ENCODE data around the gene LRRC32. TPM values are rescaled to one million over a fixed set of nuclear protein-coding genes. Genes with fewer than 3 reads are reported as not detected.
"Not testable (repeated sequence)": the region's sequence is repeated elsewhere in the genome, so short reads cannot be mapped to it uniquely, and the experiment has no call there.

LRRC32 gene
- total and polyA plus RNA-seq, 8 donors = 14.0 to 270 (median 23.9) TPM

DNA sequence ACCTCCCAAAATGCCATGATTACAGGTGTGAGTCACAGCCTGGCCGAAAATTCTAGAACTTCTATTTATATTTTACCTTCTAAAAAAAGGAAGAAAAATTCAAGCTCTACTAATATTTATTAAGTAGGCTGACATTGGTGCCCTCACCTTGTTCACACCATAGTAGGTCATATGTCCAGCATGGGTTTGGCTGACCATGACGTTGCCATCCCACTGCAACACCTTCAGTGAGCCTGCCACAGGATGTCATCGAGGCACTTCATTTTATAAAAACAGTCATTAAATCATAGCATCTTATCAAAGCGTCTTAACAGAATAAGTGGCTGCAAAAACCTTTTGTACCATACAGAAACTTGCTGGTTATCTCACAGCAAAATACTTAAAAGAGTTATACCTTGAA lies 58.3 kb downstream of the LRRC32 start:
- no peaks in the 10 kb centered on the region for H3K9me3 ChIP-seq
- H3K4me1 ChIP-seq = peaks cover 0 to 32% (median 15%) of the 10 kb centered on the region in 4 donors
- H3K27me3 ChIP-seq = no peaks in the 10 kb centered on the region
- DNase-seq = peak in 1 of 2 donors; percentile 2
- TF ChIP-seq POLR2A (IDR thresholded peaks at IDR 0.05) = no peak
- TF ChIP-seq CTCF (IDR thresholded peaks at IDR 0.05) = no peak
- TF ChIP-seq POLR2AphosphoS5 (IDR thresholded peaks at IDR 0.05) = no peak
- no peak for TF ChIP-seq EP300 (IDR thresholded peaks at IDR 0.05)
- WGBS, 5 donors = 70 to 88% (median 82%) methylated on average over 4 of the region's 4 CpGs
- H3K27ac ChIP-seq = no peak overlapping the region
- no peak overlapping the region for H3K4me3 ChIP-seq
- H3K36me3 ChIP-seq = no peaks in the 10 kb centered on the region
- intact Hi-C loops (cut with DNase I; ENCODE audit: low total_unique reads) = no loop called here

DNA sequence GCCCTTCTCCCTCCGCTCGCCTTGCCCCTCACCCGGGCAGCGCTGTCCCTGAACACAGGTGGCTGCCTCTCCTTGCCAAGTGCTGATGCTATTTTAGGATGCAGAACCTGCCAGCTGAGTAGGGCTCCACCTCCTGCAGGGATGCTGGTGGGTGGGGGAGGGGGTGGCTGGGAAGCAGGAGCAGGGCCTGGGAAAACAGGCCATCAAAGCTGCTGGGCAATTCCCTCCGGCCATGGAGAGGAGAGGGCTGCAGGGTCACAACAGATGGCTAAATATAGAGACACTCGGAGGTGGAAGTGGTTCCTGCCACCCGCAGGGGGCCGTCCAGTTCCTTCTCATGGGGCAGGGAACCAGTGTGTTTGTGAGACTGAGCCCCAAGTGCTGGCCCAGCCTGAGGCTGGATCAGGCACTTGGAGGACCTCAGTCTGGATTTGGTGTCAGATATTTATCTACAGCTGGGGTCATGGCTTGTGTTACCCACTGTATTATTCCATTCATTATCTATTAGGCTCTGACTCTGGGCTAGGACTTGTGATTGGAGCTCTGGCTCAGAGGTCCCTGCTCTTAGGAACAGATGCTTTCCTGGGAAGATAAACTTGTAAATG lies 59.6 kb downstream of the LRRC32 start:
- peaks cover 0 to 27% (median 10%) of the 10 kb centered on the region in 4 donors for H3K4me1 ChIP-seq
- H3K36me3 ChIP-seq = no peaks in the 10 kb centered on the region
- TF ChIP-seq EP300 (IDR thresholded peaks at IDR 0.05) = no peak
- TF ChIP-seq POLR2A (IDR thresholded peaks at IDR 0.05) = no peak
- no peak for TF ChIP-seq POLR2AphosphoS5 (IDR thresholded peaks at IDR 0.05)
- no peaks in the 10 kb centered on the region for H3K27me3 ChIP-seq
- H3K4me3 ChIP-seq = no peak overlapping the region
- no peak overlapping the region for H3K27ac ChIP-seq
- H3K9me3 ChIP-seq = no peaks in the 10 kb centered on the region
- DNase-seq = peak in 1 of 2 donors; percentile 48
- 39 to 71% (median 58%) methylated on average over 7 to 8 of the region's 8 CpGs for WGBS, 5 donors
- intact Hi-C loops (cut with DNase I; ENCODE audit: low total_unique reads) = no loop called here

DNA sequence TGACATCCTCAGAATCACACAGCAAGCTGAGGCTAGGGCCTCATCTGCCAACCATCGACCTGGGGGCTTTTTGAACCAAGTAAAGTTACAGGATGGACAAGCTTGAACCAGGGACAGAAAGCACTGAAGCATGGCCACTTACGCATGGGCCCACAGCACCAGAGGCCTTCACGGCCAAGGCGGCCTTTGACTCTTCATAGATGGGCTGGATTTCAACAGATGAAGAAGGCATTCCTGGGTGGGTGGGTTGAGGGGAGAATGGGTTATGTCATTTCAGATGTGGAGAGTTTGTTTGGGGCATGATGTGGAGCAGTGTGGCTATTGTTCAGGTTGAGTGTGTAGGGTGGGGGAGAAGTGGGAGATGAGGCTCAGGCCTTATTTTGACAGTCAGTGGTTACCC lies 60.2 kb downstream of the LRRC32 start:
- H3K4me3 ChIP-seq = no peak overlapping the region
- peaks cover 0 to 23% (median 8%) of the 10 kb centered on the region in 4 donors for H3K4me1 ChIP-seq
- no peak for TF ChIP-seq CTCF (IDR thresholded peaks at IDR 0.05)
- no peaks in the 10 kb centered on the region for H3K9me3 ChIP-seq
- WGBS, 5 donors = 89 to 95% (median 92%) methylated on average over 4 of the region's 4 CpGs
- no peaks in the 10 kb centered on the region for H3K36me3 ChIP-seq
- intact Hi-C loops (cut with DNase I; ENCODE audit: low total_unique reads) = no loop called here
- H3K27me3 ChIP-seq = no peaks in the 10 kb centered on the region
- H3K27ac ChIP-seq = no peak overlapping the region
- no peak for DNase-seq

DNA sequence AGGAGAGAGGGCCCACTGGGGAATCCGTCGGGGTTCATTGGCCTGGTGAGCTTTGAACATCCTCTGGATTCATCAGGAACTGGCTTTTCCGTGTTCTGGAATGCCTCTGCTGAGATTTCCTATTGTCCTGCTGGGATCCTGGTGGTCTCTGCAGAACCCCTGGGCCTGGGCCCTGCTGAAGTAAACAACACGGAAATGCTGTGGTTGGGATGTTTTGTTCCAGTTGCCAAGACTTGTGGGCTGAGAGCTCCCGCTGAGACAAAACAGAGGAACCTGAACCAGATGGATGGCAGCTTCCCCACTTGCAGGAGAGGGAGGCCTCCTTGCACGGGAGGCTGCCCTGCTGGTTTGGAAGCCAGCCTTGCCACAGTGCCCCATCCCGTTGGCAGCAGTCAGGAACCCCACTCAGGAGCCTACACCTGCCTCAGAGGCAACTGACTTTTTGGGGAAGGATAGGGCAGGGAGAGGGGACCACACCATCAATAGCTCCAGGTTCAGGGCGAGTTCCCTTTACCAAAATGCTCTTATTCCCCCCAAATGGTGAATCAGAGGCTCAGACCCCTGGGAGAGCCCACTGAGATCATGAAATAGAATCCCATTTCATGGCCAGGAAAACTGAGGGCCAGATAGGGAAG lies 60.7 kb downstream of the LRRC32 start:
- TF ChIP-seq CTCF (IDR thresholded peaks at IDR 0.05) (no peak), EP300 (IDR thresholded peaks at IDR 0.05) (no peak), POLR2A (IDR thresholded peaks at IDR 0.05) (no peak), POLR2AphosphoS5 (IDR thresholded peaks at IDR 0.05) (no peak)

GRCh38 chr11:76608879-76609460 lies 61.6 kb downstream of the LRRC32 start:
- peaks cover 9 to 36% (median 20%) of the 10 kb centered on the region in 4 donors for H3K4me1 ChIP-seq
- H3K36me3 ChIP-seq; H3K4me3 ChIP-seq; DNase-seq; intact Hi-C loops (cut with DNase I; ENCODE audit: low total_unique reads); H3K27me3 ChIP-seq; H3K27ac ChIP-seq; H3K9me3 ChIP-seq: not testable (repeated sequence)
- 90 to 98% (median 96%) methylated on average over 8 to 25 of the region's 27 CpGs for WGBS, 5 donors

More for the DNA sequence above, 60.7 kb downstream of the LRRC32 start:
- Histone ChIP-seq H3K4me3 (no peak overlapping the region), H3K4me1 (peaks cover 4 to 28% (median 13%) of the 10 kb centered on the region in 4 donors), H3K36me3 (no peaks in the 10 kb centered on the region), H3K27ac (no peak overlapping the region), H3K27me3 (no peaks in the 10 kb centered on the region), H3K9me3 (no peaks in the 10 kb centered on the region)
- DNase-seq = peak in 1 of 2 donors; percentile 55
- WGBS, 5 donors = 66 to 82% (median 76%) methylated on average over 8 of the region's 8 CpGs
- intact Hi-C loops (cut with DNase I; ENCODE audit: low total_unique reads) = no loop called here

DNA sequence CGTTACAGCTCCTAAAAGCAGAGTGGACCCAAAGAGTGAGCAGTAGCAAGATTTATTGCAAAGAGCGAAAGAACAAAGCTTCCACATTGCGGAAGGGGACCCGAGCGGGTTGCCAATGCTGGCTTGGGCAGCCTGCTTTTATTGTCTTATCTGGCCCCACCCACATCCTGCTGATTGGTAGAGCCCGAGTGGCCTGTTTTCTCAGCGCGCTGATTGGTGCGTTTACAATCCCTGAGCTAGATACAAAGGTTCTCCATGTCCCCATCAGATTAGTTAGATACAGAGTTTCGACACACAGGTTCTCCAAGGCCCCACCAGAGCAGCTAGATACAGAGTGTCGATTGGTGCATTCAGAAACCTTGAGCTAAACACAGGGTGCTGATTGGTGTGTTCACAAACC lies 62.3 kb downstream of the LRRC32 start:
- WGBS, 5 donors = 82 to 94% (median 92%) methylated on average over 7 to 11 of the region's 11 CpGs

More for the DNA sequence above, 62.3 kb downstream of the LRRC32 start:
- H3K4me3 ChIP-seq; H3K27ac ChIP-seq; H3K36me3 ChIP-seq; H3K27me3 ChIP-seq; H3K9me3 ChIP-seq; intact Hi-C loops (cut with DNase I; ENCODE audit: low total_unique reads); DNase-seq: not testable (repeated sequence)
- peaks cover 9 to 37% (median 23%) of the 10 kb centered on the region in 4 donors for H3K4me1 ChIP-seq

All from stomach (tissue), 9 donors.